Measurements from ENCODE around the gene CGB8. TPM values are rescaled to one million over a fixed set of nuclear protein-coding genes. Genes with fewer than 3 reads are reported as not detected.

The CGB8 gene
- total RNA-seq, 1 experiment from 2014 or later: 0.34 TPM

DNA sequence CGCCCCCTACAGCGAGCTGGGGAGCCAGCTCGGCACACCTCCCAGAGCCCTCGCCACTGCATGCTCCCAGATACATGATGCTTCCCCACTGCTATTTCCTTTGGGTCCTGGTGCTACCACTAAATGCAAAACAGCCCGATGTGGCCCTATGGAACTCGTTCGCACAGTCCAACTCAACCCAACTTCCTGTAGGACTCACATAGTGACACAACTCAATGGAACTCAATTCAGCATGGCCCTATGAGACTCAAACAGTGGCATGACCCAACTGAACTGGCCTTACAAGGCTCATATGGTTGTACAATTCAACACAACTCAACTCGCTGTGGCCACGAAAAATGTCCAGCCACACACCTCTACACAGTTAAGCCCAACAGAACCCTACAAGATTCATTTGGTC lies 20.1 kb upstream of the CGB8 start (continued):
- TF ChIP-seq, protein P1, sequence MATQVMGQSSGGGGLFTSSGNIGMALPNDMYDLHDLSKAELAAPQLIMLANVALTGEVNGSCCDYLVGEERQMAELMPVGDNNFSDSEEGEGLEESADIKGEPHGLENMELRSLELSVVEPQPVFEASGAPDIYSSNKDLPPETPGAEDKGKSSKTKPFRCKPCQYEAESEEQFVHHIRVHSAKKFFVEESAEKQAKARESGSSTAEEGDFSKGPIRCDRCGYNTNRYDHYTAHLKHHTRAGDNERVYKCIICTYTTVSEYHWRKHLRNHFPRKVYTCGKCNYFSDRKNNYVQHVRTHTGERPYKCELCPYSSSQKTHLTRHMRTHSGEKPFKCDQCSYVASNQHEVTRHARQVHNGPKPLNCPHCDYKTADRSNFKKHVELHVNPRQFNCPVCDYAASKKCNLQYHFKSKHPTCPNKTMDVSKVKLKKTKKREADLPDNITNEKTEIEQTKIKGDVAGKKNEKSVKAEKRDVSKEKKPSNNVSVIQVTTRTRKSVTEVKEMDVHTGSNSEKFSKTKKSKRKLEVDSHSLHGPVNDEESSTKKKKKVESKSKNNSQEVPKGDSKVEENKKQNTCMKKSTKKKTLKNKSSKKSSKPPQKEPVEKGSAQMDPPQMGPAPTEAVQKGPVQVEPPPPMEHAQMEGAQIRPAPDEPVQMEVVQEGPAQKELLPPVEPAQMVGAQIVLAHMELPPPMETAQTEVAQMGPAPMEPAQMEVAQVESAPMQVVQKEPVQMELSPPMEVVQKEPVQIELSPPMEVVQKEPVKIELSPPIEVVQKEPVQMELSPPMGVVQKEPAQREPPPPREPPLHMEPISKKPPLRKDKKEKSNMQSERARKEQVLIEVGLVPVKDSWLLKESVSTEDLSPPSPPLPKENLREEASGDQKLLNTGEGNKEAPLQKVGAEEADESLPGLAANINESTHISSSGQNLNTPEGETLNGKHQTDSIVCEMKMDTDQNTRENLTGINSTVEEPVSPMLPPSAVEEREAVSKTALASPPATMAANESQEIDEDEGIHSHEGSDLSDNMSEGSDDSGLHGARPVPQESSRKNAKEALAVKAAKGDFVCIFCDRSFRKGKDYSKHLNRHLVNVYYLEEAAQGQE (IDR thresholded peaks at IDR 0.05; ENCODE audit: low read depth): no peak
- no peak for TF ChIP-seq ZFX (IDR thresholded peaks at IDR 0.05)

DNA sequence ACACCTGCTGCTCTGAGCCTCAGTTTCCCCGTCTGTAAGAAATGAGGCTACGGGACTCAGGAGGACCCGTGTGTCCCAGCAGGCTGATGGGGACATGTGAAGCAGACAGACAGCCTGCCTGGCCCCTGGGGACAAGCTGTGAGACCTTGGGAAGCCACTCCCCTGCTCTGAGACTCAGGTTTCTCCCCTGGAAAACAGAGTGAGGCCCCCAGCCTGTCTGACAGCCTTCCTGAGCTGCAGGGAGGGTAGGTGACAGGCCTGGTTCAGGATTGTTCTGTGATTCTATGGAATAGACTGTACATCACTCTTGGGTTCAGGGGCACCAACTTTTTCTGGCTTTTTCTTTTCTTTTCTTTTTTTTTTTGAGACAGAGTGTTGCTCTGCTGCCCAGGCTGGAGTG lies 18.6 kb upstream of the CGB8 start:
- peaks cover 30 to 50% of the 10 kb centered on the region in 2 experiments for H3K4me1 ChIP-seq (ENCODE audit: control insufficient read depth in 1 of 2, insufficient read depth in 2 of 2, low read length in 2 of 2)
- no peaks in the 10 kb centered on the region for H3K27me3 ChIP-seq (ENCODE audit: insufficient read depth, low read length)
- H3K79me2 ChIP-seq (ENCODE audit: insufficient read depth, low read length): no peaks in the 10 kb centered on the region
- H3K9ac ChIP-seq (ENCODE audit: low read length): no peak overlapping the region
- ChIA-PET CTCF (no interaction called here), RAD21 (ENCODE audit: low non-redundant PET in 1 of 2, low total read pairs in 2 of 2, uncharacterized antibody in 2 of 2, unreplicated experiment in 2 of 2) (no interaction called here), POLR2A (interaction anchor here (0.6 kb wide), 1 partner anchor 32 kb away, joined by 3 read pairs; no protein-coding TSS in a partner anchor)
- H3K9me3 ChIP-seq (ENCODE audit: control insufficient read depth in 1 of 2, insufficient read depth in 1 of 2, low read depth in 1 of 2, low read length in 2 of 2): no peaks in the 10 kb centered on the region
- intact Hi-C loops (cut with micrococcal nuclease): no loop called here
- no peak overlapping the region for H2AFZ ChIP-seq (ENCODE audit: low read depth, low read length, poor library complexity, severe bottlenecking)
- no peak overlapping the region; the same call in 1 of the 2 replicates for H3K4me2 ChIP-seq (ENCODE audit: low read length)
- no TSS peak for BruUV-seq (replicated peaks)
- H4K20me1 ChIP-seq (ENCODE audit: insufficient read depth): no peaks in the 10 kb centered on the region
- DNase-seq (ENCODE audit: low read depth, low spot score) (no peak), ATAC-seq (no peak)
- no peak overlapping the region for H3K4me3 ChIP-seq (replicated peaks in 1 of 2; ENCODE audit: low read depth in 1 of 2, low read length in 2 of 2)
- no peaks in the 10 kb centered on the region for H3K36me3 ChIP-seq (ENCODE audit: control insufficient read depth in 1 of 2, insufficient read depth in 2 of 2, low read length in 2 of 2)
- H3K9me2 ChIP-seq (ENCODE audit: insufficient read depth): no peaks in the 10 kb centered on the region
- H3K27ac ChIP-seq (ENCODE audit: low read depth, low read length): no peak overlapping the region
- no peak for TF ChIP-seq POLR2AphosphoS5 (IDR thresholded peaks at IDR 0.05; ENCODE audit: low read depth, low read length)
- TF ChIP-seq ZNF274 (IDR thresholded peaks at IDR 0.05; ENCODE audit: low read depth, low read length): no peak
- TF ChIP-seq, protein P2, sequence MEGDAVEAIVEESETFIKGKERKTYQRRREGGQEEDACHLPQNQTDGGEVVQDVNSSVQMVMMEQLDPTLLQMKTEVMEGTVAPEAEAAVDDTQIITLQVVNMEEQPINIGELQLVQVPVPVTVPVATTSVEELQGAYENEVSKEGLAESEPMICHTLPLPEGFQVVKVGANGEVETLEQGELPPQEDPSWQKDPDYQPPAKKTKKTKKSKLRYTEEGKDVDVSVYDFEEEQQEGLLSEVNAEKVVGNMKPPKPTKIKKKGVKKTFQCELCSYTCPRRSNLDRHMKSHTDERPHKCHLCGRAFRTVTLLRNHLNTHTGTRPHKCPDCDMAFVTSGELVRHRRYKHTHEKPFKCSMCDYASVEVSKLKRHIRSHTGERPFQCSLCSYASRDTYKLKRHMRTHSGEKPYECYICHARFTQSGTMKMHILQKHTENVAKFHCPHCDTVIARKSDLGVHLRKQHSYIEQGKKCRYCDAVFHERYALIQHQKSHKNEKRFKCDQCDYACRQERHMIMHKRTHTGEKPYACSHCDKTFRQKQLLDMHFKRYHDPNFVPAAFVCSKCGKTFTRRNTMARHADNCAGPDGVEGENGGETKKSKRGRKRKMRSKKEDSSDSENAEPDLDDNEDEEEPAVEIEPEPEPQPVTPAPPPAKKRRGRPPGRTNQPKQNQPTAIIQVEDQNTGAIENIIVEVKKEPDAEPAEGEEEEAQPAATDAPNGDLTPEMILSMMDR (IDR thresholded peaks at IDR 0.05 in 2 of 3, conservative IDR thresholded peaks at IDR 0.05 in 1 of 3; ENCODE audit: borderline replicate concordance in 1 of 3, insufficient read depth in 1 of 3, low read depth in 2 of 3, low read length in 2 of 3): no peak
- TF ChIP-seq, protein P3, sequence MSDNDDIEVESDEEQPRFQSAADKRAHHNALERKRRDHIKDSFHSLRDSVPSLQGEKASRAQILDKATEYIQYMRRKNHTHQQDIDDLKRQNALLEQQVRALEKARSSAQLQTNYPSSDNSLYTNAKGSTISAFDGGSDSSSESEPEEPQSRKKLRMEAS (IDR thresholded peaks at IDR 0.05): no peak
- no peak for TF ChIP-seq SIN3A (IDR thresholded peaks at IDR 0.05; ENCODE audit: low read depth)
- no peak for TF ChIP-seq CEBPB (IDR thresholded peaks at IDR 0.05; ENCODE audit: low read depth)
- no peak for TF ChIP-seq ELF1 (IDR thresholded peaks at IDR 0.05; ENCODE audit: borderline replicate concordance, low read depth)
- TF ChIP-seq EGR1 (IDR thresholded peaks at IDR 0.05; ENCODE audit: low read depth): no peak
- TF ChIP-seq POLR2A (IDR thresholded peaks at IDR 0.05; ENCODE audit: borderline replicate concordance, extremely low read depth, insufficient read depth, insufficient read length): no peak
- TF ChIP-seq, protein P4, sequence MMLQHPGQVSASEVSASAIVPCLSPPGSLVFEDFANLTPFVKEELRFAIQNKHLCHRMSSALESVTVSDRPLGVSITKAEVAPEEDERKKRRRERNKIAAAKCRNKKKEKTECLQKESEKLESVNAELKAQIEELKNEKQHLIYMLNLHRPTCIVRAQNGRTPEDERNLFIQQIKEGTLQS (IDR thresholded peaks at IDR 0.05): no peak
- TF ChIP-seq, protein P1 (IDR thresholded peaks at IDR 0.05; ENCODE audit: low read depth): no peak
- no peak for TF ChIP-seq CBX3 (IDR thresholded peaks at IDR 0.05; ENCODE audit: low read depth)
- TF ChIP-seq EZH2phosphoT487 (IDR thresholded peaks at IDR 0.05; ENCODE audit: borderline replicate concordance): no peak
- TF ChIP-seq TCF7L2 (IDR thresholded peaks at IDR 0.05; ENCODE audit: borderline replicate concordance, extremely low read depth, insufficient read depth, insufficient read length): no peak
